ENCODE measurements around the gene ST3GAL3.

ST3GAL3 gene

DNA sequence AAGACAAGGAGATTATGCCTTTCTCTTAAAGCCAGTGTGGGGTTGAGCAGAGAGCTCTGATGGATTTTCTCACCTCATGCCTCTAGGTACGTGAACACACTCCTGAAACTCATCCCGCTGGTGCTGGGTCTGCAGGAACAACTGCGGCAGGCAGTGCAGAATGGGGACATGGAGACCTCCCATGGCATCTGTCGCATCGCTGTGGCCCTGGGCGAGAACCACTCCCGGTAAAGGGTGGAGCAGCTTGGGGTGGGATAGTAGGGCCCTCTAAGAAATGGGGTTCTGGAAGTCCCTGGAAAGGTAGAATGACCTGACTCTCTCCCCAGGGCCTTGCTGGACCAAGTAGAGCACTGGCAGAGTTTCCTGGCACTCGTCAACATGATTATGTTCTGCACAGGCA is 248.9 kb downstream of the ST3GAL3 start:
- Histone ChIP-seq H2BK5ac (ENCODE audit: low read length) (no peak overlapping the region), H3K4me2 (ENCODE audit: insufficient read depth, low read length, poor library complexity, severe bottlenecking) (no peak overlapping the region), H2BK120ac (ENCODE audit: low read depth, low read length) (no peak overlapping the region), H3K4me3 (ENCODE audit: low read length in 2 of 2) (no peak overlapping the region), H2AK5ac (ENCODE audit: low read depth, low read length) (no peak overlapping the region), H3K79me1 (ENCODE audit: low read depth, low read length) (peaks cover 2% of the 10 kb centered on the region), H4K91ac (ENCODE audit: low read depth, low read length, poor library complexity) (no peak overlapping the region), H4K8ac (ENCODE audit: low read depth, low read length) (no peak overlapping the region), H3K23ac (ENCODE audit: low read depth, low read length, poor library complexity) (no peak overlapping the region), H3K4me1 (ENCODE audit: control insufficient read depth in 2 of 2, insufficient read depth in 1 of 2, low read depth in 1 of 2, low read length in 2 of 2) (peaks cover 0 to 8% of the 10 kb centered on the region in 2 donors), H3K27ac (replicated peaks; ENCODE audit: low read length) (no peak overlapping the region), H3K36me3 (replicated peaks in 1 of 2; ENCODE audit: control insufficient read depth in 2 of 2, insufficient read depth in 2 of 2, low read length in 2 of 2) (peaks cover 17 to 47% of the 10 kb centered on the region in 2 donors), H3K9ac (ENCODE audit: low read depth, low read length, poor library complexity) (no peak overlapping the region), H3K9me3 (replicated peaks in 1 of 2; ENCODE audit: control insufficient read depth in 2 of 2, insufficient read depth in 1 of 2, low read depth in 1 of 2, low read length in 2 of 2) (no peaks in the 10 kb centered on the region), H3K14ac (ENCODE audit: low read length) (no peak overlapping the region), H3K27me3 (ENCODE audit: control insufficient read depth in 3 of 3, insufficient read depth in 3 of 3, low read depth in 1 of 3, low read length in 3 of 3) (no peaks in the 10 kb centered on the region), H2BK12ac (ENCODE audit: low read length) (no peak overlapping the region), H3K4ac (ENCODE audit: low read length) (no peak overlapping the region), H3K18ac (ENCODE audit: low read length) (no peak overlapping the region), H2BK15ac (ENCODE audit: low read length) (no peak overlapping the region), H2AFZ (ENCODE audit: low read length) (no peak overlapping the region)
- WGBS, 2 donors (ENCODE audit: extremely low coverage in 2 of 2, insufficient read length in 2 of 2, insufficient replicate concordance in 1 of 2), result no CpG with 5 or more reads among the region's 8 CpGs
- no peak for DNase-seq (ENCODE audit: low spot score)

DNA sequence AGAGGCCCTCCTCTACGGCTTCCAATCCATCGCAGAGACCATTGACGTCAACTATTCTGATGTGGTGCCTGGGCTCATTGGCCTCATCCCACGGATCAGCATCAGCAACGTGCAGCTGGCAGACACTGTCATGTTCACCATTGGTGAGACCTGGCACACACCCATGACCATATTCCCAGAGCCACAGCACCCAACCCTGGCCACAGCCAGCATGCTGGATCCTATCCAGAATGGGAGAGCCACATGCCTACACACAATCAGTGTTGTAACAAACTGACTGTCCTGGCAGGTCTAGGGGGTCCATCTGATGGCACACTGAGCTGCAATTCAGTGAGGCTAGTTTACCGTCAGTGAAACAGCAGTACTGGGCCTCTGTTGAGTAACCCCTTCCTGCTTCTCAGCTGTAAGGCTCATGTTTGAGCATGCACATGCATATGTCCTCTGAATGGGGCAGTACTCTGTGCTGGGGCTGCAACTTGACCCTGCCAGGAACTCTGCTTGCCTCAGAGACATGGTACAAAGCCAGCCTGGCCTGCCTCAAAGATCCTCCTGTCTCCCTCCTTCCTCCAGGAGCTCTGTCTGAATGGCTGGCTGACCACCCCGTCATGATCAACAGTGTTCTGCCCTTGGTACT is 250.2 kb downstream of the ST3GAL3 start:
- H3K14ac ChIP-seq (ENCODE audit: low read length), result no peak overlapping the region
- H3K79me1 ChIP-seq (ENCODE audit: low read depth, low read length), result peaks cover 2% of the 10 kb centered on the region
- no peak overlapping the region for H2AFZ ChIP-seq (ENCODE audit: low read length)
- no peak overlapping the region for H3K27ac ChIP-seq (replicated peaks; ENCODE audit: low read length)
- H3K23ac ChIP-seq (ENCODE audit: low read depth, low read length, poor library complexity), result no peak overlapping the region
- H2BK5ac ChIP-seq (ENCODE audit: low read length), result no peak overlapping the region
- H4K8ac ChIP-seq (ENCODE audit: low read depth, low read length), result no peak overlapping the region
- no peak overlapping the region for H3K4ac ChIP-seq (ENCODE audit: low read length)
- H2BK120ac ChIP-seq (ENCODE audit: low read depth, low read length), result no peak overlapping the region
- H3K4me2 ChIP-seq (ENCODE audit: insufficient read depth, low read length, poor library complexity, severe bottlenecking), result no peak overlapping the region
- no peak for DNase-seq (ENCODE audit: low spot score)
- no peak overlapping the region for H3K4me3 ChIP-seq (ENCODE audit: low read length in 2 of 2)
- H3K18ac ChIP-seq (ENCODE audit: low read length), result no peak overlapping the region
- peaks cover 19 to 55% of the 10 kb centered on the region in 2 donors for H3K36me3 ChIP-seq (replicated peaks in 1 of 2; ENCODE audit: control insufficient read depth in 2 of 2, insufficient read depth in 2 of 2, low read length in 2 of 2)
- no peaks in the 10 kb centered on the region for H3K9me3 ChIP-seq (replicated peaks in 1 of 2; ENCODE audit: control insufficient read depth in 2 of 2, insufficient read depth in 1 of 2, low read depth in 1 of 2, low read length in 2 of 2)
- no CpG with 5 or more reads among the region's 7 CpGs for WGBS, 2 donors (ENCODE audit: extremely low coverage in 2 of 2, insufficient read length in 2 of 2, insufficient replicate concordance in 1 of 2)
- H2AK5ac ChIP-seq (ENCODE audit: low read depth, low read length), result no peak overlapping the region
- H2BK15ac ChIP-seq (ENCODE audit: low read length), result no peak overlapping the region
- H3K4me1 ChIP-seq (ENCODE audit: control insufficient read depth in 2 of 2, insufficient read depth in 1 of 2, low read depth in 1 of 2, low read length in 2 of 2), result peaks cover 0 to 8% of the 10 kb centered on the region in 2 donors
- H3K9ac ChIP-seq (ENCODE audit: low read depth, low read length, poor library complexity), result peak overlapping the region; percentile 53
- no peaks in the 10 kb centered on the region for H3K27me3 ChIP-seq (ENCODE audit: control insufficient read depth in 3 of 3, insufficient read depth in 3 of 3, low read depth in 1 of 3, low read length in 3 of 3)
- H2BK12ac ChIP-seq (ENCODE audit: low read length), result no peak overlapping the region
- H4K91ac ChIP-seq (ENCODE audit: low read depth, low read length, poor library complexity), result no peak overlapping the region

DNA sequence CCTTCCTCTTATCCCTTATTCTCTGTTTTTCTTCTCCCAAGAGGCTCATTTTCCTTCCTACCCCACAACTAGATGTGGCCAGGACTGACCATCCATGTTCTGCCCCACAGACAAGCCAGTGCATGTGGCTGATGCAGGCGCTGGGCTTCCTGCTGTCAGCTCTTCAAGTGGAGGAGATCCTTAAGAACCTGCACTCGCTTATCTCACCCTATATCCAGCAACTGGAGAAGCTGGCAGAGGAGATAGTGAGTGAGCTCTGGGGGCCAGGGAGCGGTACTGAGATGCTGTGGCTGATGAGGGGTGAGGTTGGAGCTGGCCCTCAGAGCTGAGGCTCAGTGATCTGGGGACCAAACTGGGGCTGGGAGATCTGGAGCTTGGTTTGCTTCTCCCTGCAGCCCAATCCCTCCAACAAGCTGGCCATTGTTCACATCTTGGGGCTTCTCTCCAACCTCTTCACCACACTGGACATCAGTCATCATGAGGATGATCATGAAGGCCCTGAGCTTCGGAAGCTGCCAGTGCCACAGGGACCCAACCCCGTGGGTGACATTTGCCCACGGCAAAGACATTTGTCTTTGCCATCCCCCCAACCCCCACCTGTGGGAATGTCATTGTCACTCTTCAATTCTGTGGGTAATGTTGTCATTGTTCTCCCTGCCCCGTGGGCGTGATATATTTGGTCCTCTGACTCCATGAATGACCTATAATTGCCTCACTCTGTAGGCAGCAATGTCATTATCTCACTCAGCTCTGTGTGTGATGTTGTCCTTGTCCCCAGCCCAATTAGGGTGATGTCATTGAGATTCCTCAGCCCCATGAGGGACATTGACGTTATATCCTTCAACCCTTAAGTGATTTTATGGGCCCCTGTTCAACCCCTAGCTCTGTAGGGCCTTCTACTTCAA is 251.3 kb downstream of the ST3GAL3 start:
- no peak overlapping the region for H2BK5ac ChIP-seq (ENCODE audit: low read length)
- no peak for DNase-seq (ENCODE audit: low spot score)
- H2BK12ac ChIP-seq (ENCODE audit: low read length), result no peak overlapping the region
- no peak overlapping the region for H4K91ac ChIP-seq (ENCODE audit: low read depth, low read length, poor library complexity)
- no peak overlapping the region for H3K23ac ChIP-seq (ENCODE audit: low read depth, low read length, poor library complexity)
- no peak overlapping the region for H3K18ac ChIP-seq (ENCODE audit: low read length)
- peaks cover 19 to 55% of the 10 kb centered on the region in 2 donors for H3K36me3 ChIP-seq (replicated peaks in 1 of 2; ENCODE audit: control insufficient read depth in 2 of 2, insufficient read depth in 2 of 2, low read length in 2 of 2)
- H2BK120ac ChIP-seq (ENCODE audit: low read depth, low read length), result no peak overlapping the region
- no peak overlapping the region for H3K9ac ChIP-seq (ENCODE audit: low read depth, low read length, poor library complexity)
- no peaks in the 10 kb centered on the region for H3K9me3 ChIP-seq (replicated peaks in 1 of 2; ENCODE audit: control insufficient read depth in 2 of 2, insufficient read depth in 1 of 2, low read depth in 1 of 2, low read length in 2 of 2)
- H3K27ac ChIP-seq (replicated peaks; ENCODE audit: low read length), result no peak overlapping the region
- no peak overlapping the region for H3K4ac ChIP-seq (ENCODE audit: low read length)
- H4K8ac ChIP-seq (ENCODE audit: low read depth, low read length), result no peak overlapping the region
- H3K27me3 ChIP-seq (ENCODE audit: control insufficient read depth in 3 of 3, insufficient read depth in 3 of 3, low read depth in 1 of 3, low read length in 3 of 3), result no peaks in the 10 kb centered on the region
- H3K14ac ChIP-seq (ENCODE audit: low read length), result no peak overlapping the region
- WGBS, 2 donors (ENCODE audit: extremely low coverage in 2 of 2, insufficient read length in 2 of 2, insufficient replicate concordance in 1 of 2), result no CpG with 5 or more reads among the region's 9 CpGs
- H2AK5ac ChIP-seq (ENCODE audit: low read depth, low read length), result no peak overlapping the region
- no peak overlapping the region for H3K4me2 ChIP-seq (ENCODE audit: insufficient read depth, low read length, poor library complexity, severe bottlenecking)
- H3K79me1 ChIP-seq (ENCODE audit: low read depth, low read length), result peaks cover 2% of the 10 kb centered on the region
- H3K4me3 ChIP-seq (ENCODE audit: low read length in 2 of 2), result no peak overlapping the region
- H2BK15ac ChIP-seq (ENCODE audit: low read length), result no peak overlapping the region
- H3K4me1 ChIP-seq (ENCODE audit: control insufficient read depth in 2 of 2, insufficient read depth in 1 of 2, low read depth in 1 of 2, low read length in 2 of 2), result no peaks in the 10 kb centered on the region
- no peak overlapping the region for H2AFZ ChIP-seq (ENCODE audit: low read length)

DNA sequence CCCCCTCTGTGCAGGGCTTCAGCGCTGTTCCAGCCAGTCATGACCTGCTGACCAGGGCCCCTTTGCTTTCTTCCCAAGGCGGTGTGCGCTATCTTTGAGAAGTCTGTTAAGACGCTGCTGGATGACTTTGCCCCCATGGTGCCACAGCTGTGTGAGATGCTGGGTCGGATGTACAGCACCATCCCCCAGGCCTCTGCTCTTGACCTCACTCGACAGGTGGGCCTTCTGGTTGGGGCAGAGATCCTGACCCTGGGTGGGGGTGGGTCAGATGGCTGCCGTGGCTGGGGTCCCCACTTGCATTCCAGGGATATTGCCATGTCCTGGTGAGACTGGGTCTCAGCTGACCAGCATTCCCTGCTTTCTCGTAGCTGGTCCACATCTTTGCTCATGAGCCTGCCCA is 253.5 kb downstream of the ST3GAL3 start:
- Histone ChIP-seq H2BK15ac (ENCODE audit: low read length) (no peak overlapping the region), H3K27me3 (ENCODE audit: control insufficient read depth in 3 of 3, insufficient read depth in 3 of 3, low read depth in 1 of 3, low read length in 3 of 3) (no peaks in the 10 kb centered on the region), H2AK5ac (ENCODE audit: low read depth, low read length) (no peak overlapping the region), H4K91ac (ENCODE audit: low read depth, low read length, poor library complexity) (no peak overlapping the region), H3K36me3 (replicated peaks in 1 of 2; ENCODE audit: control insufficient read depth in 2 of 2, insufficient read depth in 2 of 2, low read length in 2 of 2) (peaks cover 19 to 64% of the 10 kb centered on the region in 2 donors), H3K27ac (replicated peaks; ENCODE audit: low read length) (no peak overlapping the region), H3K4me3 (ENCODE audit: low read length in 2 of 2) (no peak overlapping the region), H3K79me1 (ENCODE audit: low read depth, low read length) (no peaks in the 10 kb centered on the region), H3K18ac (ENCODE audit: low read length) (no peak overlapping the region), H2BK5ac (ENCODE audit: low read length) (no peak overlapping the region), H3K4me1 (ENCODE audit: control insufficient read depth in 2 of 2, insufficient read depth in 1 of 2, low read depth in 1 of 2, low read length in 2 of 2) (no peaks in the 10 kb centered on the region), H4K8ac (ENCODE audit: low read depth, low read length) (no peak overlapping the region), H3K9ac (ENCODE audit: low read depth, low read length, poor library complexity) (no peak overlapping the region), H2AFZ (ENCODE audit: low read length) (no peak overlapping the region), H3K14ac (ENCODE audit: low read length) (no peak overlapping the region), H3K23ac (ENCODE audit: low read depth, low read length, poor library complexity) (no peak overlapping the region), H3K9me3 (replicated peaks in 1 of 2; ENCODE audit: control insufficient read depth in 2 of 2, insufficient read depth in 1 of 2, low read depth in 1 of 2, low read length in 2 of 2) (no peaks in the 10 kb centered on the region), H2BK12ac (ENCODE audit: low read length) (no peak overlapping the region), H3K4me2 (ENCODE audit: insufficient read depth, low read length, poor library complexity, severe bottlenecking) (no peak overlapping the region), H2BK120ac (ENCODE audit: low read depth, low read length) (no peak overlapping the region), H3K4ac (ENCODE audit: low read length) (no peak overlapping the region)
- WGBS, 2 donors (ENCODE audit: extremely low coverage in 2 of 2, insufficient read length in 2 of 2, insufficient replicate concordance in 1 of 2), result no CpG with 5 or more reads among the region's 8 CpGs
- no peak for DNase-seq (ENCODE audit: low spot score)
